ENCODE data around the gene KATNAL2. TPM values are rescaled to one million over a fixed set of nuclear protein-coding genes. Genes with fewer than 3 reads are reported as not detected.
"Not testable (repeated sequence)": the region's sequence is repeated elsewhere in the genome, so short reads cannot be mapped to it uniquely, and the experiment has no call there.

Gene KATNAL2
- total and polyA plus RNA-seq, 10 of the 15 experiments (the other 5 are each of a cell fraction or from before 2014, with no cell fraction given): 0.20 to 2.4 (median 1.7) TPM

GRCh38 chr18:46958209-46958608 is 40.8 kb downstream of the KATNAL2 start:
- H3K79me2 ChIP-seq (ENCODE audit: control insufficient read depth, insufficient read depth, low read length): no peaks in the 10 kb centered on the region
- H3K27me3 ChIP-seq (replicated peaks in 1 of 2; ENCODE audit: control insufficient read depth in 2 of 2, insufficient read depth in 2 of 2, low read length in 1 of 2): no peaks in the 10 kb centered on the region
- no peak overlapping the region for H3K4me2 ChIP-seq (ENCODE audit: control insufficient read depth, insufficient read depth)
- 68% methylated on average over 4 of the region's 4 CpGs for WGBS (ENCODE audit: insufficient coverage, insufficient replicate concordance, low lambda C conversion rate, missing lambda C conversion rate)
- no peak overlapping the region for H3K4me3 ChIP-seq
- no peaks in the 10 kb centered on the region for H3K4me1 ChIP-seq (ENCODE audit: control insufficient read depth, insufficient read depth, low read length)
- ChIA-PET RAD21 (ENCODE audit: unreplicated experiment) (no interaction called here), POLR2A (no interaction called here), CTCF (no interaction called here), SMC1A (ENCODE audit: uncharacterized antibody, unreplicated experiment) (no interaction called here)
- FAIRE-seq: no peak
- H3K27ac ChIP-seq (ENCODE audit: control insufficient read depth, insufficient read depth): no peak overlapping the region
- no peaks in the 10 kb centered on the region for H3K36me3 ChIP-seq (ENCODE audit: control insufficient read depth in 2 of 2, insufficient read depth in 2 of 2, low read length in 1 of 2)
- no peak for TF ChIP-seq TBL1XR1 (IDR thresholded peaks at IDR 0.05; ENCODE audit: low read depth, low read length)
- TF ChIP-seq, protein P1, sequence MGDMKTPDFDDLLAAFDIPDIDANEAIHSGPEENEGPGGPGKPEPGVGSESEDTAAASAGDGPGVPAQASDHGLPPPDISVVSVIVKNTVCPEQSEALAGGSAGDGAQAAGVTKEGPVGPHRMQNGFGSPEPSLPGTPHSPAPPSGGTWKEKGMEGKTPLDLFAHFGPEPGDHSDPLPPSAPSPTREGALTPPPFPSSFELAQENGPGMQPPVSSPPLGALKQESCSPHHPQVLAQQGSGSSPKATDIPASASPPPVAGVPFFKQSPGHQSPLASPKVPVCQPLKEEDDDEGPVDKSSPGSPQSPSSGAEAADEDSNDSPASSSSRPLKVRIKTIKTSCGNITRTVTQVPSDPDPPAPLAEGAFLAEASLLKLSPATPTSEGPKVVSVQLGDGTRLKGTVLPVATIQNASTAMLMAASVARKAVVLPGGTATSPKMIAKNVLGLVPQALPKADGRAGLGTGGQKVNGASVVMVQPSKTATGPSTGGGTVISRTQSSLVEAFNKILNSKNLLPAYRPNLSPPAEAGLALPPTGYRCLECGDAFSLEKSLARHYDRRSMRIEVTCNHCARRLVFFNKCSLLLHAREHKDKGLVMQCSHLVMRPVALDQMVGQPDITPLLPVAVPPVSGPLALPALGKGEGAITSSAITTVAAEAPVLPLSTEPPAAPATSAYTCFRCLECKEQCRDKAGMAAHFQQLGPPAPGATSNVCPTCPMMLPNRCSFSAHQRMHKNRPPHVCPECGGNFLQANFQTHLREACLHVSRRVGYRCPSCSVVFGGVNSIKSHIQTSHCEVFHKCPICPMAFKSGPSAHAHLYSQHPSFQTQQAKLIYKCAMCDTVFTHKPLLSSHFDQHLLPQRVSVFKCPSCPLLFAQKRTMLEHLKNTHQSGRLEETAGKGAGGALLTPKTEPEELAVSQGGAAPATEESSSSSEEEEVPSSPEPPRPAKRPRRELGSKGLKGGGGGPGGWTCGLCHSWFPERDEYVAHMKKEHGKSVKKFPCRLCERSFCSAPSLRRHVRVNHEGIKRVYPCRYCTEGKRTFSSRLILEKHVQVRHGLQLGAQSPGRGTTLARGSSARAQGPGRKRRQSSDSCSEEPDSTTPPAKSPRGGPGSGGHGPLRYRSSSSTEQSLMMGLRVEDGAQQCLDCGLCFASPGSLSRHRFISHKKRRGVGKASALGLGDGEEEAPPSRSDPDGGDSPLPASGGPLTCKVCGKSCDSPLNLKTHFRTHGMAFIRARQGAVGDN (IDR thresholded peaks at IDR 0.05): no peak
- TF ChIP-seq NBN (IDR thresholded peaks at IDR 0.05): no peak
- no peak for TF ChIP-seq NR2F1 (conservative IDR thresholded peaks at IDR 0.05)
- no peak for TF ChIP-seq SKIL (IDR thresholded peaks at IDR 0.05; ENCODE audit: low read depth, poor library complexity, severe bottlenecking)
- TF ChIP-seq MXI1 (IDR thresholded peaks at IDR 0.05; ENCODE audit: low read depth, low read length): no peak
- BruUV-seq (replicated peaks): no TSS peak
- H4K20me1 ChIP-seq (ENCODE audit: control insufficient read depth, insufficient read depth): no peaks in the 10 kb centered on the region
- no peak for DNase-seq (ENCODE audit: low read depth, low spot score)
- intact Hi-C loops (cut with micrococcal nuclease; ENCODE audit: unreplicated experiment): no loop called here
- ATAC-seq: no peak
- in situ Hi-C loops (cut with MboI): no loop called here
- no peaks in the 10 kb centered on the region for H3K9me3 ChIP-seq (replicated peaks; ENCODE audit: control insufficient read depth, insufficient read depth, low read length)
- no peak overlapping the region for H3K9ac ChIP-seq (ENCODE audit: control insufficient read depth, insufficient read depth, low read length)
- no peak overlapping the region for H2AFZ ChIP-seq (ENCODE audit: control insufficient read depth, low read depth, low read length)

DNA sequence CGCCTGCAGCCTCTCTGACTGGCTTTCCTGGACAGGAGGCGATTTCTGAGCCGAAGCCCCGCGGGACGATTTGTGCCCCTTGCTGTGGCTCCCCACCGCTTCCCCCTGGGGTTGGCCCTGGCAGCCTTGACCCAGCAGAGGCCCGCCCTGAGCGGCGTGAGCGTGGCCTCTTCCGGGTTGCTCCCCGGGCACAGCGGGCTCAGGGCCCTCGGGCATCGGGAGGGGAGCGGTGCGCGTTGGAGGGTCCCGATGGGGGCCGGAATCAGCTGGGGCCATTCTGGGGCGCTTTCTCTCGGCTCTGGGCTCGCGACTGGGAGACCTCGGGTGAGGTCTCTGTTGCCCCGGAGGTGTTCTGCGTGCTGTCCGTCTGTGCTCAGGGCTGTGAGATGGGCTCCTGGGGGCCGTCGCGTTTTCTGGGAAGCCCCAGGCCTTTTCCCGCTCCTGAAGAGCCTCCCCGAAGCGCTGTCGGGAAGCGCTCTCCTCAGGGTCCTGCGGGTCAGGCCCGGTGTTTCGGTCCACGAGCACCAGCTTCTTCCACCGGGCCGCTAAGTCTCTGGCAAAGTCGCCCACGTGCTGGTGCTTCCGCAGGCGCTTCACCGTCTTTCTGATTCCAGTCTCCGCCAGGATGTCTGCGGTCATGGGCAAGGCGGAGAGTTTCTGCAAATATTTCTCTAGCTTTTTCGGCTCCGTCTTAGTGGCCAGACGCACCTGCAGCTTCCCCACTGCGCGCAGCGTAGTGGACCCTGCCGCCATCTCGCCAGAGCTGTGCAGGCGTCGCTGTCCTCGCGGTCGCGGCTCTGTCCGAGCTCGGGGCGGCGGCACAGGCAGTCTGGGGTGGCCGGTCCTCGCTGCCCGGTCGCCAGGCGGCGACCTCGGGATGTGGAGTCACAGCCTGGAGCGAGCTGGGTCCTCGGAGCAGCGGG is 46.5 kb downstream of the KATNAL2 start:
- H3K79me2 ChIP-seq (ENCODE audit: control insufficient read depth, insufficient read depth, low read length); intact Hi-C loops (cut with micrococcal nuclease; ENCODE audit: unreplicated experiment); H3K27ac ChIP-seq (ENCODE audit: control insufficient read depth, insufficient read depth); CTCF ChIA-PET; H3K4me3 ChIP-seq; H3K9ac ChIP-seq (ENCODE audit: control insufficient read depth, insufficient read depth, low read length); H3K4me1 ChIP-seq (ENCODE audit: control insufficient read depth, insufficient read depth, low read length); H2AFZ ChIP-seq (ENCODE audit: control insufficient read depth, low read depth, low read length); FAIRE-seq; H3K27me3 ChIP-seq (replicated peaks in 1 of 2; ENCODE audit: control insufficient read depth in 2 of 2, insufficient read depth in 2 of 2, low read length in 1 of 2); ATAC-seq; H3K4me2 ChIP-seq (ENCODE audit: control insufficient read depth, insufficient read depth); SMC1A ChIA-PET (ENCODE audit: uncharacterized antibody, unreplicated experiment); H3K9me3 ChIP-seq (replicated peaks; ENCODE audit: control insufficient read depth, insufficient read depth, low read length); H4K20me1 ChIP-seq (ENCODE audit: control insufficient read depth, insufficient read depth); H3K36me3 ChIP-seq (ENCODE audit: control insufficient read depth in 2 of 2, insufficient read depth in 2 of 2, low read length in 1 of 2); DNase-seq (ENCODE audit: low read depth, low spot score); POLR2A ChIA-PET; BruUV-seq (replicated peaks); RAD21 ChIA-PET (ENCODE audit: unreplicated experiment); in situ Hi-C loops (cut with MboI): not testable (repeated sequence)
- WGBS (ENCODE audit: insufficient coverage, insufficient replicate concordance, low lambda C conversion rate, missing lambda C conversion rate): no CpG with 5 or more reads among the region's 79 CpGs
